ENCODE measurements around the gene ATXN7L1. TPM values are rescaled to one million over a fixed set of nuclear protein-coding genes. Genes with fewer than 3 reads are reported as not detected.

ATXN7L1 gene
- total and polyA plus RNA-seq, 7 donors = 1.2 to 6.0 (median 3.0) TPM

GRCh38 chr7:105650382-105650970 is 225.9 kb downstream of the ATXN7L1 start:
- DNase-seq (no peak), ATAC-seq (no peak)
- intact Hi-C loops (cut with DNase I) = loop anchor here (5.0 to 10.0 kb wide), 3 partner anchors 94 to 362 kb away; no protein-coding TSS in a partner anchor
- no peaks in the 10 kb centered on the region for H3K27me3 ChIP-seq (ENCODE audit: insufficient read depth in 3 of 3, low read length in 2 of 3)
- no peak for TF ChIP-seq CTCF (IDR thresholded peaks at IDR 0.05)
- H3K4me3 ChIP-seq = no peak overlapping the region
- no peaks in the 10 kb centered on the region for H3K36me3 ChIP-seq (ENCODE audit: insufficient read depth in 1 of 2, low read depth in 1 of 2)
- no peaks in the 10 kb centered on the region for H3K9me3 ChIP-seq
- H3K27ac ChIP-seq = no peak overlapping the region
- peaks cover 22% of the 10 kb centered on the region for H3K4me1 ChIP-seq
- WGBS, 3 donors = 83 to 92% (median 91%) methylated on average over 2 of the region's 2 CpGs

- ATAC-seq (peak in 1 of 4 donors; percentile 25), DNase-seq (no peak)
- 68 to 87% (median 74%) methylated on average over 4 of the region's 4 CpGs for WGBS, 3 donors
- TF ChIP-seq CTCF (IDR thresholded peaks at IDR 0.05) = no peak
- Histone ChIP-seq H3K27ac (no peak overlapping the region), H3K4me3 (no peak overlapping the region), H3K36me3 (ENCODE audit: insufficient read depth in 1 of 2, low read depth in 1 of 2) (no peaks in the 10 kb centered on the region), H3K9me3 (no peaks in the 10 kb centered on the region), H3K27me3 (ENCODE audit: insufficient read depth in 3 of 3, low read length in 2 of 3) (no peaks in the 10 kb centered on the region), H3K4me1 (peaks cover 25% of the 10 kb centered on the region)
- intact Hi-C loops (cut with DNase I) = loop anchor here (5.0 to 10.0 kb wide), 3 partner anchors 95 to 362 kb away; no protein-coding TSS in a partner anchor
Observed at GRCh38 chr7:105649727-105650381, 226.5 kb downstream of the ATXN7L1 start.

GRCh38 chr7:105648561-105649401 is 227.6 kb downstream of the ATXN7L1 start:
- ATAC-seq (peak in 2 of 4 donors; percentile 25 to 31), DNase-seq (no peak)
- Histone ChIP-seq H3K36me3 (ENCODE audit: insufficient read depth in 1 of 2, low read depth in 1 of 2) (no peaks in the 10 kb centered on the region), H3K27me3 (ENCODE audit: insufficient read depth in 3 of 3, low read length in 2 of 3) (no peaks in the 10 kb centered on the region), H3K4me3 (no peak overlapping the region), H3K27ac (no peak overlapping the region), H3K4me1 (peaks cover 35% of the 10 kb centered on the region), H3K9me3 (no peaks in the 10 kb centered on the region)
- WGBS, 3 donors = 66 to 69% (median 69%) methylated on average over 13 of the region's 13 CpGs
- TF ChIP-seq CTCF (IDR thresholded peaks at IDR 0.05) = no peak
- intact Hi-C loops (cut with DNase I) = no loop called here

- H3K27ac ChIP-seq = no peak overlapping the region
- no peaks in the 10 kb centered on the region for H3K9me3 ChIP-seq
- TF ChIP-seq CTCF (IDR thresholded peaks at IDR 0.05) = no peak
- H3K4me3 ChIP-seq = no peak overlapping the region
- ATAC-seq = peak in 1 of 4 donors; percentile 37
- intact Hi-C loops (cut with DNase I) = no loop called here
- peaks cover 0 to 2% of the 10 kb centered on the region in 2 donors for H3K36me3 ChIP-seq (ENCODE audit: insufficient read depth in 1 of 2, low read depth in 1 of 2)
- WGBS, 3 donors = 84 to 89% (median 85%) methylated on average over 7 of the region's 7 CpGs
- no peak for DNase-seq
- H3K27me3 ChIP-seq (ENCODE audit: insufficient read depth in 3 of 3, low read length in 2 of 3) = no peaks in the 10 kb centered on the region
- H3K4me1 ChIP-seq = peaks cover 35% of the 10 kb centered on the region
Observed at GRCh38 chr7:105647591-105647990, 228.8 kb downstream of the ATXN7L1 start.

Data from psoas muscle (tissue), 8 donors.